Measurements from ENCODE around the gene EMID1.

GRCh38 chr22:29263791-29264276, 58.1 kb downstream of the EMID1 start:
- TF ChIP-seq GATA2 (CRISPR knock-in tag; IDR thresholded peaks at IDR 0.05) (no peak), CTCF (IDR thresholded peaks at IDR 0.05) (no peak)
